GM15510 (cell line): Measurements from ENCODE around the gene MRPL14.

Source experiments
- POLR2A ChIP-seq: IDR thresholded peaks from 3 replicates; pipeline ENCODE4 v1.6.1; 2011; ENCODE audit warnings: borderline replicate concordance; ENCODE audit not compliant: insufficient read length; ENCODE audit errors: extremely low read depth

MRPL14 gene

DNA sequence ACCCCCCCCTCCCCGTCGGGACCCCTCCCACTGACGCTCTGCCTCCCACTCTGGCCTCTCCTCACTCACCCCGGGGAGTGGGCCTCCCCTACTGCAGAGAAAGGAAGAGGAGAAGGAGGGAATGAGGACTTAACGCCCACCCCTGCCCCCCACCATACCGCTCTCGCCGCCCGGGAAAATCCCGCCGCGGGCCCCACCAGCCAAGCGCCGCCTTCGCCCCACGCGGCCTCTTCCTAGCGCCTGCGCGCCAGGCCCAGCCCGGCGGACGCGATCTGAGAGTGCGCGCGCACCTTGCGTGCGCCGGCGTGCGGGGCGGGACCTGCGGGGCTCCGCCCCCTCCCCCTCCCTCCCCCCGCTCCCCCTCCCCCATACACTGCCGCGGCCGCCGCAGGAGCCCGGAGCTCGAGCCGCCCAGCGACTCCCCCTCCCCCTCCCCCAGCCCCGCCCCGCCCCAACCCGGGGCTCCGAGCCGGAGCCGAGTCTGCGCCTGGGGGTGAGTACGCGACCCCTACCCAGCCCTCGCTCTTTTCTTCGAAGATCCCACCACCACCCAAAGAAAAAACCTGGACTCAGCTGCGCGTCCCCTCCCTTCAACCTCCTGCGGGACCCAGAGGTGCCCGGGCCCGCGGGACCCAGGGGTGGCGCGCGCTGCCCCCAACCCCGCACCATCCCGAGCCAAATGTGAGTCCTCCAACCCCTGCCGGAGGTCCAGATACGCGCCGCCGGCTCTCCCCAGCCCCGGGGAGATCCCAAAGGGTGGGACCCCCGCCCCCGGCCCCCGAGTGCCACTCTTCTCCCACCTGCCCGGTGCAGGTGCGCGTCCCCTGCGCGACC, at the start of gene MRPL14, which contains the start of gene TMEM63B:
TSS of gene MRPL14 (minus strand) at position 267 of the 834 bp plus-strand sequence. CDS start 10,841 bp downstream, outside the sequence.
TSS of gene TMEM63B (plus strand) at position 369 of the 834 bp plus-strand sequence. CDS start 7,031 bp downstream, outside the sequence.
- TF ChIP-seq POLR2A: peak; percentile 92

DNA sequence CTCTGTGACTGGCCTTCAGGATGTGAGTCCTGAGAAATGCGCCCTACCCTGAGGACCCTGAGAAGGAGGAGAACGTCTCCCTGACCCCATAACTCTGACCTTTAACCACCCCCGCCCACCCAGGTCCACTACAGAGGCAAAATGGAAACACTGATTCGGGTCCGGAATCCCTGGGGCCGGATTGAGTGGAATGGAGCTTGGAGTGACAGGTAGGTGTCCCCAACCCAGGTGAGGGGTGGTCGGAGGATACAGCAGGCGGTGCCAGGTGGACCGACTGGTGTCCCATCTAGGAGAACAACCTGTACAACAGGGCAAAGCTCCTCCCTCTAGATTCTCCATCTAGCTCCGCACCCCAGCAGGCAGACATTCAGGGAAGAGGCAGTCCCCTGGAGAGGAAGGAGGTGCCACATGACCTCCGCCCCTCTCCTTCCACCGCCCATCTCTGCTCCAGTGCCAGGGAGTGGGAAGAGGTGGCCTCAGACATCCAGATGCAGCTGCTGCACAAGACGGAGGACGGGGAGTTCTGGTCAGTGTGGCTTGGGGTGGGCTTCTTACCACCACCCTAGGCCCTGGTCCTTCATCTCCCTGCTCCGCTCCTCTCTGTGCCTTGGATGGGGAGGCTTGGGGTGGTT, 49.0 kb upstream of the MRPL14 start:
- no peak for TF ChIP-seq POLR2A

DNA sequence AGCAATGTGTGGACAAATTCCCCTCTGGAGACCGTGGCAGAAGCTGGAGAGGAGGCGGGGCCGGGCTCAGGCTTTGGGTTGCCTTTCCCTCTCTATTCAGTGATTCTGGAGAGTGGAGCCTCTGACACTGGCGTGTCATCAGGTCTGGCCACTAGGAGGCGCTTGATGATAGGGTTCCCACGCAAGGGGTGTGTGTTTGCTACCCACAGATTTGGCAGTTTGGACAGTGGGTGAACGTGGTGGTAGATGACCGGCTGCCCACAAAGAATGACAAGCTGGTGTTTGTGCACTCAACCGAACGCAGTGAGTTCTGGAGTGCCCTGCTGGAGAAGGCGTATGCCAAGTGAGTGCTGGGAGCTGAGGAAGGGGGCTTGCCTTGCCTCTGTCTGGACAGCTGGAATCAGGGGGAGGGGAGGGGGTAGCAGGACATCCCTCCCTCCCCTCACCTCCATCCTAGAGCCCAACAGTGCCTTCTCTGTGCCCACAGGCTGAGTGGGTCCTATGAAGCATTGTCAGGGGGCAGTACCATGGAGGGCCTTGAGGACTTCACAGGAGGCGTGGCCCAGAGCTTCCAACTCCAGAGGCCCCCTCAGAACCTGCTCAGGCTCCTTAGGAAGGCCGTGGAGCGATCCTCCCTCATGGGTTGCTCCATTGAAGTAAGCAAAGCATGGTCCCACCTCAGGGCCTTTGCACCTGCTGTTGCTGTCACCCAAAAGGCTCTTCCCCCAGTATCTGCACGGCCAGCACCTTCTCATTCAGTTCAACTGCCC, 45.7 kb upstream of the MRPL14 start:
- TF ChIP-seq POLR2A: no peak

DNA sequence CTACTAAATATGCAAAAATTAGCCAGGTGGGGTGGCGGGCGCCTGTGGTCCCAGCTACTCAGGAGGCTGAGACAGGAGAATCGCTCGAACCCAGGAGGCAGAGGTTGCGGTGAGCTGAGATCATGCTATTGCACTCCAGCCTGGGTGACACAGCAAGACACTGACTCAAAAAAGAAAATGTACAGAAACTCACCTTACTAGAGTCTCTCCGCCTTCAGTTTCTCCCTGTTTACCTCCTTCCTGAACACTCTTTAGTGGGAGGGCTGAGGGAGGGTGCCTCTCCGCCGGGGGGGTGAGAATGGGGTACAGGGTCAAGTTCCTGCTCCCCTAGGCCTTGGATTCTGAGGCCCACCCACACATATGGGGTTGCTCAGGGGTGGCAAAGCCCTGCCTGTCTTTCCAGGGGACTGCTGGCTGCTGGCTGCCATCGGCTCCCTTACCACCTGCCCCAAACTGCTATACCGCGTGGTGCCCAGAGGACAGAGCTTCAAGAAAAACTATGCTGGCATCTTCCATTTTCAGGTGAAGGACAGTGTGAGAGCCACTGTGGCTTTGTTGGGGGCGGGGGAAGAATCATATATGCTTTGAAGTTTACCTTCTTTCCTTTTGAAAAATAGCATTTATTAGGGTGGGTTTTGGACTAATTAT, 44.8 kb upstream of the MRPL14 start:
- no peak for TF ChIP-seq POLR2A

GRCh38 chr6:44169886-44170570, 42.8 kb upstream of the MRPL14 start:
- TF ChIP-seq POLR2A: no peak

GRCh38 chr6:44169154-44169553, 41.9 kb upstream of the MRPL14 start:
- TF ChIP-seq POLR2A: no peak

GRCh38 chr6:44167567-44167966, 40.3 kb upstream of the MRPL14 start:
- no peak for TF ChIP-seq POLR2A

DNA sequence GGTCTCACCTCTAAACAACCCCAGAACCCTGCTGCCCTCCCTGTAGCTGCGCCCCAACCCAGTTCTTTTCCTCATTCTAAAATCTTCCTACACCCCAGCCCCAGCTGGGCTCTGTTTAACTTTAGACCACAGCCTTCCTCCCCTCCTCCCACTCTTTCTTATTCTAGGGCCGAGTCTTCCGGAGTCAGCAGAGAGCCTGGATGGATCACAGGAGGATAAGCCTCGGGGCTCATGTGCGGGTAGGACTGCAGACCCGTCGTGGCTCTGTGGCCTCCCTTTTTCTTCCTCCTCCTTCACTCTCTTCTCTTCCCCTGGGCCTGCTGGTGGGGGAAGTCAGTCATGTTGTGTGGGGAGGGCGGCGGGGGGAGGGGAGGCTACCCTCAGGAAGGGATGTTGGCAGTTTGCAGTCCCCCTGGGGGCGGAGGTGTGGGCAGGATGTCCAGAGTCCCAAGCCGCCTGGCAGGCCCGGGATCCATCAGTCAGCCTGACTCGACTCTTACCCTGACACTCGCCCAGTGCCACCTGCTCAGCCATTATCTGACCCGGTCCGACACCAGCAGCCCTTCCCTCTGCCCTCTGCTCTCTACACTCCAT, 39.4 kb upstream of the MRPL14 start:
- TF ChIP-seq POLR2A: no peak

- no peak for TF ChIP-seq POLR2A
These were observed 38.9 kb upstream of the MRPL14 start for GRCh38 chr6:44166116-44166515.

DNA sequence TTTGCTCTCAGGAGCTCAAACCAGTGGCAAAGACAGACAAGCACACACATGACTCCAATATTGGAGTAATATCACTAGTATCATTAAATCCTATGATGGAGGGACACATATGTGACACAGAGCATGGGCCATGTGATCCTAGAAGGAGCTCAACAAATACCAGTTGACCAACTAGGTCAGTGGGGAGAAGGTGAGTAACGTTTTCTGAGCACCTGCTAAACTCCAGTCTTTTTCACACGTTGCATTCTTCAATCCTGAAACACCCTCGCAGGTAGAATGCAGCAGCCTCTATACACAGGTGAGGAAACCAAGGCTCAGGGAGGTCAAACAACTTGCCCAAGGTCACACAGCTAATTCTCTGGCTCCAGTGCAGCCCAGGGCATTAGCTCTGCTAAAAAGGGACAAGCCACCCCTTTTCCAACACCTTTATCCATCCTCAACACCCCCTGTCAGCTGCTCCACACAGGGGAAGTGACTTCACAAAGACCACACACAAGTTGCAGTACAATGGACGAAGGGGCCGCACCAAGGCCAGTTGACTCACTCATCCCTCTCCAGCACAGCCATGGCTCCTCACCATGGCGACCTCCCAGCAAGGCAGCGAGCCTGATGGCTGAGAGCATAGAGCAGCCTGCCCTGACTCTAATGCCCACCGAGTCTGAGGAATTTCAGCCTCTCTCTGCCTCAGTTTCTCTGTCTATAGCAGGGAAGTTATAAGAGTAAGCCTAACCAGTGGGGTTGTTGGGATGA, 35.8 kb upstream of the MRPL14 start:
- no peak for TF ChIP-seq POLR2A

GRCh38 chr6:44161997-44162338, 34.7 kb upstream of the MRPL14 start:
- TF ChIP-seq POLR2A: no peak

DNA sequence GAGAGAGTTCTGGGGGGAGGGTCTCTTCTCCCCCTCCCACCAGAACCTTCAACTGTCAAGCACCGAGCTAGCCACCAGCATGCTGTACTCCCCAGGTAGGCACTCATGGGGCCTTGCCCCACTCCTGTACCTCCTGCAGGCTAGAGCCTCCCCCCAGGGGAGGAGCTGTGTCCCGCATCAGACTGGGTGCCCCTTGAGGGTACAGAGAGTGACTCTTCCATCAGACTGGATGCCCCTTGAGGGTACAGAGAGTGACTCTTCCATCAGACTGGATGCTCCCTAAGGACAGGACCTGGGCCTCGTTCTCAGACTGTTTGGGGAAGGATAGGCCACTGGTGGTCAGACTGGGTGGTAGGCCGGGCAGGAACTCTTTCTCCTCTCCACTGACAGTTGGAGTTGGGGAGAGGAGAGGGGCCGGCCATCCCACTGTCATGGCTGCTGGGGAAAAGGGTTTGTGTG, 31.5 kb upstream of the MRPL14 start, which contains the start of gene CAPN11:
TSS of gene CAPN11 (plus strand) at position 51 of the 459 bp plus-strand sequence. CDS start at position 80, 29 bp downstream.
- TF ChIP-seq POLR2A: no peak

- no peak for TF ChIP-seq POLR2A
These were observed 29.9 kb upstream of the MRPL14 start for GRCh38 chr6:44157152-44157521.
